B cell (primary cell): Measurements from ENCODE around the gene BET1L. TPM values are rescaled to one million over a fixed set of nuclear protein-coding genes. Genes with fewer than 3 reads are reported as not detected.
A peak's percentile ranks its signal among the peaks of the same experiment; 100 is the strongest.

Source experiments
- ATAC-seq: fragments of 200-7000 bp; cut with Tn5 transposase; one replicate; pipeline ENCODE4 v1.10.0; 2021; ENCODE audit warnings: low read depth, mild to moderate bottlenecking, moderate number of reproducible peaks, moderate library complexity
- CTCF ChIA-PET: fragments of 350-600 bp; sonication (Branson Sonifier 250); formaldehyde crosslinking; loops from one replicate; lab custom pipeline; 2021; ENCODE audit warnings: antibody characterized with exemption, inconsistent platforms; lab: Charles Lee
- POLR2A ChIA-PET: fragments of 350-600 bp; sonication (Branson Sonifier 250); formaldehyde crosslinking; loops from one replicate; lab custom pipeline; 2021; ENCODE audit warnings: antibody characterized with exemption; lab: Charles Lee
- DNase-seq: peaks from one replicate; pipeline ENCODE4 v3.0.0; 2013
- H2AFZ ChIP-seq: 2 replicates; pipeline ENCODE4 v1.6.1; 2012; ENCODE audit warnings: mild to moderate bottlenecking, low read depth, low read length; ENCODE audit not compliant: insufficient read depth, poor library complexity, severe bottlenecking
- H3K27ac ChIP-seq, 2 donors: 1 replicate in 1 of 2; 2 replicates in 1 of 2; pipeline ENCODE4 v1.5.1; 2012 to 2013; ENCODE audit warnings: low read length in 2 of 2, mild to moderate bottlenecking in 2 of 2, moderate library complexity in 1 of 2
- H3K27me3 ChIP-seq, 4 experiments: fragments of 200-600 bp in 1 of 4; sonication (generic) in 1 of 4; replicated peaks in 1 of 4; 1 replicate in 2 of 4; 2 replicates in 2 of 4; pipeline versions ENCODE4 v1.6.1 to v1.7.0; 2013 to 2016; ENCODE audit warnings: low read length in 3 of 4, mild to moderate bottlenecking in 2 of 4, mixed read lengths in 1 of 4, moderate library complexity in 1 of 4; ENCODE audit not compliant: insufficient read depth in 4 of 4, control insufficient read depth in 3 of 4; ENCODE audit errors: control extremely low read depth in 1 of 4
- H3K36me3 ChIP-seq, 2 experiments: replicated peaks in 1 of 2; 1 replicate in 1 of 2; 2 replicates in 1 of 2; pipeline versions ENCODE4 v1.6.1 to v1.7.1; 2013; ENCODE audit warnings: low read length in 1 of 2; ENCODE audit not compliant: insufficient read depth in 2 of 2, control insufficient read depth in 1 of 2; ENCODE audit errors: control extremely low read depth in 1 of 2, extremely low read depth in 1 of 2
- H3K4me1 ChIP-seq, 2 donors: fragments of 200-600 bp in 1 of 2; sonication (generic) in 1 of 2; 1 replicate in 1 of 2; 2 replicates in 1 of 2; pipeline versions ENCODE4 v1.5.1 to v1.6.1; 2013 to 2017; ENCODE audit warnings: low read length in 2 of 2; ENCODE audit not compliant: control insufficient read depth in 2 of 2, insufficient read depth in 2 of 2
- H3K4me2 ChIP-seq: replicated peaks from 2 replicates; pipeline ENCODE3; 2012; ENCODE audit warnings: mild to moderate bottlenecking, low read depth, low read length; ENCODE audit not compliant: poor library complexity, severe bottlenecking
- H3K4me3 ChIP-seq, 5 experiments: fragments of 200-600 bp in 1 of 5; sonication (generic) in 1 of 5; 1 replicate in 3 of 5; 2 replicates in 2 of 5; pipeline versions ENCODE4 v1.5.1 to v1.7.0; 2011 to 2016; ENCODE audit warnings: low read length in 4 of 5, mild to moderate bottlenecking in 4 of 5, low read depth in 2 of 5, control low read depth in 1 of 5, moderate library complexity in 1 of 5; ENCODE audit not compliant: insufficient read depth in 1 of 5; ENCODE audit errors: control extremely low read depth in 1 of 5, extremely low read depth in 1 of 5
- H3K79me2 ChIP-seq: fragments of 200-600 bp; sonication (generic); one replicate; pipeline ENCODE4 v1.6.0; 2016; ENCODE audit warnings: low read length; ENCODE audit not compliant: control insufficient read depth, insufficient read depth
- H3K9ac ChIP-seq: fragments of 200-600 bp; sonication (generic); 2 replicates; pipeline ENCODE4 v1.6.1; 2017; ENCODE audit warnings: mild to moderate bottlenecking, low read length, moderate library complexity
- H3K9me3 ChIP-seq, 3 donors: one replicate each; pipeline versions ENCODE4 v1.6.1 to v1.7.1; 2013; ENCODE audit warnings: low read length in 2 of 3; ENCODE audit not compliant: control insufficient read depth in 2 of 3, insufficient read depth in 1 of 3; ENCODE audit errors: control extremely low read depth in 1 of 3
- H4K20me1 ChIP-seq: 2 replicates; pipeline ENCODE4 v1.6.0; 2012; ENCODE audit warnings: mild to moderate bottlenecking, low read length; ENCODE audit not compliant: insufficient read depth, control insufficient read depth, poor library complexity, severe bottlenecking
- H3K27ac Mint-ChIP-seq: one replicate; pipeline ENCODE4 v1.8.0; 2021; ENCODE audit warnings: mixed read lengths
- H3K27me3 Mint-ChIP-seq: one replicate; pipeline ENCODE4 v1.8.0; 2021; ENCODE audit warnings: mixed read lengths
- H3K4me1 Mint-ChIP-seq: one replicate; pipeline ENCODE4 v1.8.0; 2021; ENCODE audit warnings: mixed read lengths
- H3K4me3 Mint-ChIP-seq: one replicate; pipeline ENCODE4 v1.8.0; 2021; ENCODE audit warnings: mixed read lengths
- H3K9me3 Mint-ChIP-seq: one replicate; pipeline ENCODE4 v1.8.0; 2022; ENCODE audit warnings: mixed read lengths; ENCODE audit not compliant: insufficient read depth
- EZH2 ChIP-seq: IDR thresholded peaks from 2 replicates; pipeline ENCODE4 v1.6.1; 2012; ENCODE audit warnings: borderline replicate concordance, low read depth, mild to moderate bottlenecking, moderate library complexity, low read length; ENCODE audit not compliant: insufficient read depth, poor library complexity, severe bottlenecking
- whole genome bisulfite sequencing: methylation state at CpG from one replicate; pipeline ENCODE4 v1.1.5; 2013; ENCODE audit warnings: missing lambda C conversion rate; ENCODE audit not compliant: insufficient coverage; 5-methylcytosine and 5-hydroxymethylcytosine counted together
- intact Hi-C: fragments of 100-400 bp; cut with micrococcal nuclease; formaldehyde crosslinking; loops from one replicate; pipeline ENCODE4 v1.10.0; 2022
- polyA plus RNA-seq: library from polyadenylated mRNA; depleted of rRNA; stranded (reverse); fragments of >200 nt; gene quantifications from 2 replicates; pipeline ENCODE4 v1.2.3, GENCODE V29; 2012
- total RNA-seq, 2 donors: library from RNA; stranded (reverse); fragments of 120-200 nt in 1 of 2; gene quantifications; 1 replicate in 1 of 2; 2 replicates in 1 of 2; pipeline versions ENCODE4 v1.2.3 to v1.2.4, GENCODE V29; 2013 to 2022
- TF ChIP-seq, protein P1 (sequence below): fragments of 200-600 bp; IDR thresholded peaks from one replicate; pipeline ENCODE4 v1.8.0; 2022; ENCODE audit warnings: antibody characterized with exemption, mild to moderate bottlenecking

BET1L gene
- total and polyA plus RNA-seq, 2 donors (not counting 1 experiment from before 2014, with no cell fraction given): 49.3 to 69.1 TPM

DNA sequence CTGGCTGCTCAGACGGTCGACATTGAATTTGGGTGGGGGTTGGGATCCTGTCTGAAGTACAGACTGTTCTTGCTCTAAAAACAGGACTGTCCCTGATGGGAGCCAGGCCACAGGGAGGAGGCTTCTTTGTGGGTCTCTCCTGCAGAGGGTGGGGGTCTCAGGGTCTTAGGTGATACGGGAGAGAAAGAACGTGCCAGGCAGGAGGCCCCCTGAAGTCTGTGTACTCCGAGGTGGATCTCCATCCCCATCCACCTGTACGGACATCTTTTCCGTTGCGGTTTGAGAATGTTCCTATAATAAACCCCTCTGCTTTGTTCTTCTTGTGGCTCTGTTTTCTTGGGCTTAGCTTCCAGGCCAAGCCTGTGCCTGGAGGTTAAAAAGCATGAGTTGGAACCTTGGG, 45.5 kb upstream of the BET1L start:
- no peaks in the 10 kb centered on the region for H3K27me3 Mint-ChIP-seq
- TF ChIP-seq EZH2: no peak
- TF ChIP-seq, protein P1, sequence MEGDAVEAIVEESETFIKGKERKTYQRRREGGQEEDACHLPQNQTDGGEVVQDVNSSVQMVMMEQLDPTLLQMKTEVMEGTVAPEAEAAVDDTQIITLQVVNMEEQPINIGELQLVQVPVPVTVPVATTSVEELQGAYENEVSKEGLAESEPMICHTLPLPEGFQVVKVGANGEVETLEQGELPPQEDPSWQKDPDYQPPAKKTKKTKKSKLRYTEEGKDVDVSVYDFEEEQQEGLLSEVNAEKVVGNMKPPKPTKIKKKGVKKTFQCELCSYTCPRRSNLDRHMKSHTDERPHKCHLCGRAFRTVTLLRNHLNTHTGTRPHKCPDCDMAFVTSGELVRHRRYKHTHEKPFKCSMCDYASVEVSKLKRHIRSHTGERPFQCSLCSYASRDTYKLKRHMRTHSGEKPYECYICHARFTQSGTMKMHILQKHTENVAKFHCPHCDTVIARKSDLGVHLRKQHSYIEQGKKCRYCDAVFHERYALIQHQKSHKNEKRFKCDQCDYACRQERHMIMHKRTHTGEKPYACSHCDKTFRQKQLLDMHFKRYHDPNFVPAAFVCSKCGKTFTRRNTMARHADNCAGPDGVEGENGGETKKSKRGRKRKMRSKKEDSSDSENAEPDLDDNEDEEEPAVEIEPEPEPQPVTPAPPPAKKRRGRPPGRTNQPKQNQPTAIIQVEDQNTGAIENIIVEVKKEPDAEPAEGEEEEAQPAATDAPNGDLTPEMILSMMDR: no peak
- H3K4me1 Mint-ChIP-seq: peaks cover 17% of the 10 kb centered on the region
- Histone ChIP-seq H3K79me2 (peaks cover 5% of the 10 kb centered on the region), H2AFZ (no peak overlapping the region), H3K4me1 (peaks cover 9 to 16% of the 10 kb centered on the region in 2 donors), H3K4me3 (no peak overlapping the region), H4K20me1 (no peaks in the 10 kb centered on the region), H3K36me3 (peaks cover 0 to 56% of the 10 kb centered on the region in 2 experiments), H3K9me3 (no peaks in the 10 kb centered on the region), H3K27me3 (no peaks in the 10 kb centered on the region), H3K27ac (no peak overlapping the region), H3K9ac (no peak overlapping the region), H3K4me2 (no peak overlapping the region)
- ChIA-PET CTCF (interaction anchor here (0.8 to 6.2 kb wide), 11 partner anchors 10 to 110 kb away, joined by 3 to 82 read pairs (median 32); partner anchors contain the start of genes IFITM2 and IFITM5), POLR2A (no interaction called here)
- DNase-seq: no peak
- peak overlapping the region; percentile 26 for H3K27ac Mint-ChIP-seq
- 98% methylated on average over 4 of the region's 8 CpGs for WGBS
- intact Hi-C loops: no loop called here
- H3K4me3 Mint-ChIP-seq: no peak overlapping the region
- no peak for ATAC-seq
- H3K9me3 Mint-ChIP-seq: no peaks in the 10 kb centered on the region

GRCh38 chr11:251550-251949, 44.4 kb upstream of the BET1L start:
- TF ChIP-seq EZH2: no peak
- TF ChIP-seq, protein P1: no peak
- DNase-seq (no peak), ATAC-seq (no peak)
- Histone ChIP-seq H3K4me3 (no peak overlapping the region), H2AFZ (no peak overlapping the region), H3K9ac (no peak overlapping the region), H3K4me1 (peaks cover 0 to 5% of the 10 kb centered on the region in 2 donors), H3K36me3 (peaks cover 2 to 65% of the 10 kb centered on the region in 2 experiments), H3K79me2 (peaks cover 5% of the 10 kb centered on the region), H3K9me3 (no peaks in the 10 kb centered on the region), H3K4me2 (no peak overlapping the region), H3K27ac (no peak overlapping the region), H4K20me1 (no peaks in the 10 kb centered on the region), H3K27me3 (no peaks in the 10 kb centered on the region)
- Mint-ChIP-seq H3K4me1 (peaks cover 7% of the 10 kb centered on the region), H3K27me3 (no peaks in the 10 kb centered on the region), H3K27ac (peak overlapping the region; percentile 50), H3K4me3 (no peak overlapping the region), H3K9me3 (no peaks in the 10 kb centered on the region)
- WGBS: 93% methylated on average over 7 of the region's 10 CpGs
- ChIA-PET CTCF (interaction anchor here (0.5 to 6.2 kb wide), 31 partner anchors 8 to 199 kb away, joined by 3 to 82 read pairs (median 18); partner anchors contain the start of genes BET1L, IFITM2, IFITM5 and NLRP6), POLR2A (interaction anchor here (1.2 to 1.7 kb wide), 6 partner anchors 16 to 111 kb away, joined by 3 to 9 read pairs (median 4); no protein-coding TSS in a partner anchor)
- intact Hi-C loops: loop anchor here (2.0 kb wide), 3 partner anchors 17 to 113 kb away; no protein-coding TSS in a partner anchor
